ENCODE data around the gene TAS2R3.
"Not testable (repeated sequence)": the region's sequence is repeated elsewhere in the genome, so short reads cannot be mapped to it uniquely, and the experiment has no call there.

The TAS2R3 gene

DNA sequence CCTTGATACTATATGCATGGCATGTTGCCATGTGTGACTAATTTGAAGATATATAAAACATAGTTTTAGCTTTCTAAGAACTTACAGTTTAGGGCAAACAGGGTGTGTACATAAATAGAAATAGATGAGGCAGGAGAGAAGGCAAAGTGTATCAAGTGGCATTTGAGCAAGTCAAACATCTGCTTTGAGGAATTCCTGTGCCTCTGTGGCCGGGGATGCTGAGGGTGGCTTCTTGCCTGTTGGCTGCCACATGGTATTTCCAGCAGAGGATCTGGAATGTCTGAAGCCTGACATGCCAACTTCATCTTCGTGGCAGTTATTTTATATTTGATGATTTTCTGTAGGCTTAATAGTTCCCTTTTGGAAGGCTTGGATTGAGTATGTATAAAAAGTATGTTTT, 19.8 kb upstream of the TAS2R3 start:
- TF ChIP-seq, protein P1, sequence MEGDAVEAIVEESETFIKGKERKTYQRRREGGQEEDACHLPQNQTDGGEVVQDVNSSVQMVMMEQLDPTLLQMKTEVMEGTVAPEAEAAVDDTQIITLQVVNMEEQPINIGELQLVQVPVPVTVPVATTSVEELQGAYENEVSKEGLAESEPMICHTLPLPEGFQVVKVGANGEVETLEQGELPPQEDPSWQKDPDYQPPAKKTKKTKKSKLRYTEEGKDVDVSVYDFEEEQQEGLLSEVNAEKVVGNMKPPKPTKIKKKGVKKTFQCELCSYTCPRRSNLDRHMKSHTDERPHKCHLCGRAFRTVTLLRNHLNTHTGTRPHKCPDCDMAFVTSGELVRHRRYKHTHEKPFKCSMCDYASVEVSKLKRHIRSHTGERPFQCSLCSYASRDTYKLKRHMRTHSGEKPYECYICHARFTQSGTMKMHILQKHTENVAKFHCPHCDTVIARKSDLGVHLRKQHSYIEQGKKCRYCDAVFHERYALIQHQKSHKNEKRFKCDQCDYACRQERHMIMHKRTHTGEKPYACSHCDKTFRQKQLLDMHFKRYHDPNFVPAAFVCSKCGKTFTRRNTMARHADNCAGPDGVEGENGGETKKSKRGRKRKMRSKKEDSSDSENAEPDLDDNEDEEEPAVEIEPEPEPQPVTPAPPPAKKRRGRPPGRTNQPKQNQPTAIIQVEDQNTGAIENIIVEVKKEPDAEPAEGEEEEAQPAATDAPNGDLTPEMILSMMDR (IDR thresholded peaks at IDR 0.05; ENCODE audit: low read depth, low read length, missing control alignments) = no peak
- DNase-seq (ENCODE audit: low read depth) = no peak
- no peak overlapping the region for H3K4me3 ChIP-seq (ENCODE audit: low read depth, low read length)

DNA sequence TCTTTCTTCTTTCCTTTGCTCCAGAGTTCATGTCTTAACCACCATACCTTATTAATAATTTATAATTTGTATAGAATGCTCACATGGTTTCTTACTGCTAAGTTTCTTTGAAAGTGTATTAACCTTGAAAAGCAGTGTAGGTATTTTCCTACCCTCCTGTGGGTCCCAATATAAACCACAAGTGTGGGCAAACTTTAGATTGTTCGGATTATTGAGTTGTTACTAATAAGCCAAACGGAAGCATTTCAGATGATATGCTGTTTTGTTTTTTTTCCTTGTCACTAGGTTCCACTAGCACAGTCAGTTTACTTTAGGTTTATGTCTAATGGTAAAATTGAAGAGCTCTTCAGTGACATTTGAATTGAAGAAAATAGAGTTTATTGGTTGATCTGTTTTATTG, 15.5 kb upstream of the TAS2R3 start:
- no peak for DNase-seq (ENCODE audit: low read depth)
- no peak overlapping the region for H3K4me3 ChIP-seq (ENCODE audit: low read depth, low read length)
- TF ChIP-seq, protein P1 (IDR thresholded peaks at IDR 0.05; ENCODE audit: low read depth, low read length, missing control alignments) = no peak

DNA sequence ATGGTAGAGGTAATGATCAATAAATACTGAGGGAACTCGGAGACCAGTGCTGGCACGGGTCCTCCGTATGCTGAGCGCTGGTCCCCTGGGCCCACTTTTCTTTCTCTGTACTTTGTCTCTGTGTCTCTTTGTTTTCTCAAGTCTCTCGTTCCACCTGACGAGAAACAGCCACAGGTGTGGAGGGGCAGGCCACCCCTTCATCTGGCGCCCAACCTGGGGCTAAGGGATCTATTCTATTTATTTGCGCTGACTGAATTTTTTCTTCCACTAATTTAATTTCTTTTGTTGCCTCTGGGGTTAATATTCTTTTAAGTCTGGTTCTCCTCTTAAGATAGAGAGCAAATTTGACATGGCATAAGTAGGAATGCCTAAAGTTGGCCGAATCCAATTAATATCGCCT, 12.0 kb upstream of the TAS2R3 start:
- H3K4me3 ChIP-seq (ENCODE audit: low read depth, low read length); DNase-seq (ENCODE audit: low read depth): not testable (repeated sequence)

DNA sequence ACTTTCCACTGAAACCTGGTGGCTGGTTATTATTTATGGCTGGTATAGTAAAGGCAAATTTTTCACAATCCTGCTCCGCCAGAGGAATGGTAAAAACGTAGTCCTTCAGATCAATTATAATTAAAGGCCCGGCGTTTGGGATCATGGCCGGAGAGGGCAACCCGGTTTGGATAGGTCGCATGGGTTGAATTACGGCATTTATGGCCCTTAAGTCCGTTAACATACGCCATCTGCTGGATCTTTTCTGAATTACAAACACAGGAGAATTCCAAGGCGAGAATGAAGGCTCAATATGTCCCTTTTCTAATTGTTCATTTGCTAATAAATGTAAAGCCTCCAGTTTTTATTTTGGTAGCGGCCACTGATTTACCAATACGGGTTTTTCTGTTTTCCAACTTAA, 11.3 kb upstream of the TAS2R3 start:
- TF ChIP-seq, protein P1 (IDR thresholded peaks at IDR 0.05; ENCODE audit: low read depth, low read length, missing control alignments) = peak; percentile 28
- no peak for DNase-seq (ENCODE audit: low read depth)

DNA sequence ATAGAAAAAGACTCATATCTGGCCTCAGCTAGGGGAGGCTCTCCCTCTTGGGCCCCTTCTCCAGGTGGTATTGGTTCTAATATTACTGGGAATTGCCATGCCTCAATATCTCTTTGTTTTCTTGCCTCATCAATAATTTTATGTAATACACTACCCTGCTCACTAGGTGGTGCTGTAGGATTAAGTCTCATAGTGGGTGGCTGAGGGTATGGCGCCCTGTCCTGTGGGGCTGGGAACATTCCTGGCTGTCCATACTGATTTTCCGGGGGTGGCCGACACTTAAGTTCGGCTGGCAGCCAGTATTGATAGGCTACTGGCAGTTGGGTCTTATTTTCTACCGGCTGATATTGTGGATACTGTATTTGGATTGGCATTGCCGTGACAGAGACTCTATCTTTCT, 9.0 kb upstream of the TAS2R3 start:
- no peak for DNase-seq (ENCODE audit: low read depth)
- TF ChIP-seq, protein P1 (IDR thresholded peaks at IDR 0.05; ENCODE audit: low read depth, low read length, missing control alignments) = peak; percentile 49

More for the DNA sequence above, 11.3 kb upstream of the TAS2R3 start:
- no peak overlapping the region for H3K4me3 ChIP-seq (ENCODE audit: low read depth, low read length)

DNA sequence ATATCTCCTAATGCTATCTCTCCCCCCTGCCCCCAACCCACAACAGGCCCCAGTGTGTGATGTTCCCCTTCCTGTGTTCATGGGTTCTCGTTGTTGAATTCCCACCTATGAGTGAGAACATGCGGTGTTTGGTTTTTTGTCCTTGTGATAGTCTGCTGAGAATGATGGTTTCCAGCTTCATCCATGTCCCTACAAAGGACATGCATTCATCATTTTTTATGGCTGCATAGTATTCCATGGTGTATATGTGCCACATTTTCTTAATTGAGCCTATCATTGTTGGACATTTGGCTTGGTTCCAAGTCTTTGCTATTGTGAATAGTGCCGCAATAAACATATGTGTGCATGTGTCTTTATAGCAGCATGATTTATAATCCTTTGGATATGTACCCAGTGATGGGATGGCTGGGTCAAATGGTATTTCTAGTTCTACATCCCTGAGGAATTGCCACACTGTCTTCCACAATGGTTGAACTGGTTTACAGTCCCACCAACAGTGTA, 6.2 kb downstream of the TAS2R3 start:
- not testable (repeated sequence) for DNase-seq (ENCODE audit: low read depth); H3K4me3 ChIP-seq (ENCODE audit: low read depth, low read length)

More for the DNA sequence above, 9.0 kb upstream of the TAS2R3 start:
- H3K4me3 ChIP-seq (ENCODE audit: low read depth, low read length) = no peak overlapping the region

DNA sequence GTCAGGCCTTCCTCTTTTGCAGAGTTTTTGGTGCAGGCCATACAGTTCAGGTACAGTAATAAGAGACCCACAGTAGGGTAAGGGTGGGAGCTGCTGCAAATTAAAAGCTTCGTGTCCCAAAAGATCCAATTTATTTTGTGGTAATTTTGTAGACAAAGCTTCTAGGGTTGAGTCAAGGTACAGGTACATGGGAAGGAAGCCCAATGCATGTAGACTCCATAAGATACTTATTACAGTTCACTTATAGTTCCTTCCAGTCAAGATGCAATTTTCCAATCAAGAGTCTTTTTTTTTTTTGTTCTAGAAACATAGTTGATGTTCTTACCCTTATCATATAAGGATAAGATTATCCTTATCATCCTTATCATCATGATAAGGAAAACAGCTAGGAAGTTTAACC, 12.5 kb downstream of the TAS2R3 start, which contains the start of gene TAS2R4:
Gene TAS2R4 (plus strand): TSS at position 301 of the 400 bp plus-strand sequence. CDS start 1,815 bp downstream, outside the sequence.
- TF ChIP-seq, protein P1 (IDR thresholded peaks at IDR 0.05; ENCODE audit: low read depth, low read length, missing control alignments) = no peak
- DNase-seq (ENCODE audit: low read depth) = no peak
- no peak within 1 kb of the TSS for H3K4me3 ChIP-seq (ENCODE audit: low read depth, low read length)

DNA sequence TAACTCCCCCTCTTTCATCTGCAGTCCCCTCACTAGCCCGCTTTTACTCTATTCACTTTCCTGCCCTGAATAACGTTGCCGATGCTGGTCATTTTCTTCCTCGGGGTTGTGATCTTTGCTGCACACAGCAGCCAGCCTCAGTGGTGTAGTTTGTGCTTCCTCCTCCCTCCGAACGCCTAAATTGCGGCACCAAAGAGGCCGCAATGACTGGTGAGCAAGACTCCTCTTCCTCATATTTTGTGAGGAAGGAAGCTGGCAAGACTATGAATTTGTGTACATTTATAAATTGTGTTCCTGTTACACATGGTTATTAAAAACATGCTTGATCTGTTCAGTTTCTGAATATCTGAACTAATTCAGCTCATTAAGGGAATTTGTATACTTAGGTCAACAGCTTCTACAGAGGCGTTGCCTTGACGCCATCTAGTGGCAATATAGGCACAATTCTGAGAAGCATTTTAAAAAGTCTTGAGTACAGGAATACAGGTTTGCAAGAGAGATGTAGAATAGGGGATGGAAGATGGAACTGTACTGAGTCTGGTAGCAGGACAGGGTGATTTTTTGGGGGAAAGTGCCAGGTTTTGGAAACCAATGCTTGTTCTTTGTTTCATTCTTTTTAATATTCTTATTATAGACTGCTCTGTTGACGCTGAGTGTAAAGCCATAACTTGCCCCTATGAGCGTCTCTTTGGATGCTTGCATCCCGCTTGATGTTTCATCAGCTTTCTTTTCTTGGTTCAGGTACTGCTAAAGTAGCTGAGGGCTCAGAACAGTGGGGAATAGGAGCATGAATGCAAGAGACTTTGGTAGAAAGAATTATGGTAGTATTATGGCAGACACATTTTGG, 22.0 kb downstream of the TAS2R3 start:
- TF ChIP-seq, protein P1 (IDR thresholded peaks at IDR 0.05; ENCODE audit: low read depth, low read length, missing control alignments) = peak; percentile 75
- peak; percentile 16 for DNase-seq (ENCODE audit: low read depth)
- no peak overlapping the region for H3K4me3 ChIP-seq (ENCODE audit: low read depth, low read length)
